Adrenal gland (tissue), 12 donors: ENCODE results near the gene MOGAT3. TPM values are rescaled to one million over a fixed set of nuclear protein-coding genes. Genes with fewer than 3 reads are reported as not detected.
A peak's percentile ranks its signal among the peaks of the same experiment; 100 is the strongest.

Source experiments
- DNase-seq, 7 donors: peaks; one replicate each; pipeline ENCODE4 v3.0.0-alpha.2; 2019 to 2020
- H3K27ac ChIP-seq, 5 donors: fragments of 200-600 bp; sonication (generic) in 4 of 5; 1 replicate in 3 of 5; 2 replicates in 2 of 5; pipeline versions ENCODE4 v1.5.1 to v1.8.0; 2016 to 2020; ENCODE audit warnings: mild to moderate bottlenecking in 1 of 5
- H3K27me3 ChIP-seq: fragments of 200-600 bp; 2 replicates; pipeline ENCODE4 v1.8.0; 2021
- H3K36me3 ChIP-seq, 2 donors: fragments of 200-600 bp; replicated peaks in 1 of 2; 1 replicate in 1 of 2; 2 replicates in 1 of 2; pipeline versions ENCODE4 v1.5.1 to v1.8.0; 2018 to 2022
- H3K4me1 ChIP-seq, 2 donors: fragments of 200-600 bp; replicated peaks in 1 of 2; 1 replicate in 1 of 2; 2 replicates in 1 of 2; pipeline versions ENCODE4 v1.5.1 to v1.8.0; 2018 to 2021
- H3K4me3 ChIP-seq, 4 donors: fragments of 200-600 bp; sonication (generic) in 3 of 4; one replicate each; pipeline ENCODE4 v1.5.1; 2016 to 2018
- H3K9me3 ChIP-seq, 3 donors: fragments of 200-600 bp; sonication (generic) in 1 of 3; replicated peaks in 1 of 3; 1 replicate in 2 of 3; 2 replicates in 1 of 3; pipeline versions ENCODE4 v1.5.1 to v1.8.0; 2016 to 2021
- CTCF ChIP-seq, 6 experiments: fragments of 450-650 bp in 4 of 6; fragments of 200-600 bp in 2 of 6; sonication (generic) in 1 of 6; IDR thresholded peaks; 1 replicate in 5 of 6; 2 replicates in 1 of 6; pipeline versions ENCODE4 v1.5.1 to v1.8.0; 2016 to 2021; ENCODE audit warnings: antibody characterized with exemption in 6 of 6, mild to moderate bottlenecking in 2 of 6, moderate library complexity in 1 of 6
- POLR2A ChIP-seq, 2 donors: fragments of 450-650 bp; IDR thresholded peaks; one replicate each; pipeline ENCODE4 v1.6.1; 2017; ENCODE audit warnings: antibody characterized with exemption in 2 of 2, mild to moderate bottlenecking in 2 of 2, moderate library complexity in 1 of 2
- WGBS, 4 donors: extraction: QIAGEN DNeasy Blood & Tissue Kit in 2 of 4; methylation state at CpG; one replicate each; pipeline versions ENCODE4 v1.1.5 to v1.1.7; 2013 to 2017; 5-methylcytosine and 5-hydroxymethylcytosine counted together
- intact Hi-C, 2 donors: fragments of 100-400 bp; cut with DNase I; formaldehyde crosslinking; loops; one replicate each; pipeline versions ENCODE4 v1.14.1 to v1.15.0; 2022 to 2023
- polyA plus RNA-seq, 3 donors: library from polyadenylated mRNA; stranded (reverse); fragments of 200-250 nt in 2 of 3; fragments of 350-450 nt in 1 of 3; fragmentation: Illumina TruSeq in 1 of 3; extraction: RNeasy Lipid Tissue Mini Kit (QIAGEN cat#74804) in 1 of 3; gene quantifications; one replicate each; pipeline ENCODE4 v1.2.3, GENCODE V29; 2013 to 2014
- total RNA-seq, 9 donors: library from RNA; depleted of rRNA in 4 of 9; stranded (reverse); fragments of >200 nt in 4 of 9; fragments of 120-200 nt in 1 of 9; fragmentation: NEBNext Ultra II Directional in 1 of 9; extraction: Animal tissue kit (Norgen Biotek cat#: 25700) in 1 of 9; gene quantifications; one replicate each; pipeline versions ENCODE4 v1.1.0 to v1.2.4, GENCODE V29; 2013 to 2023
- donor health status: healthy with polysubstance abuse.
- donor health status: Bipolar disorder and iron deficiency.
- donor health status: DM: yes; HTN: yes; CAD: no.
- donor health status: DM: no; HTN: no; CAD: no.
- donor health status: DM: no; HTN: no; CAD: no.
- donor health status: DM: yes; HTN: yes; CAD: no.

MOGAT3 gene
- total and polyA plus RNA-seq, 12 donors = not detected

- WGBS, 4 donors = 59 to 80% (median 71%) methylated on average over 5 to 9 of the region's 9 CpGs
Observed at GRCh38 chr7:101235522-101235921, 34.7 kb upstream of the MOGAT3 start.

GRCh38 chr7:101235050-101235449 lies 34.2 kb upstream of the MOGAT3 start:
- no peak overlapping the region for H3K4me3 ChIP-seq
- H3K36me3 ChIP-seq = peaks cover 0 to 19% of the 10 kb centered on the region in 2 donors
- no peak for DNase-seq
- H3K27me3 ChIP-seq = no peaks in the 10 kb centered on the region
- TF ChIP-seq CTCF (IDR thresholded peaks at IDR 0.05) (peak in 1 of 6 experiments; percentile 19), POLR2A (IDR thresholded peaks at IDR 0.05) (no peak)
- H3K27ac ChIP-seq = no peak overlapping the region
- H3K9me3 ChIP-seq = no peaks in the 10 kb centered on the region
- 49 to 70% (median 67%) methylated on average over 4 to 11 of the region's 11 CpGs for WGBS, 4 donors
- intact Hi-C loops = no loop called here
- peaks cover 16 to 30% of the 10 kb centered on the region in 2 donors for H3K4me1 ChIP-seq

More at GRCh38 chr7:101235522-101235921, 34.7 kb upstream of the MOGAT3 start:
- H3K4me1 ChIP-seq = peaks cover 16 to 30% of the 10 kb centered on the region in 2 donors
- intact Hi-C loops = no loop called here
- no peak overlapping the region for H3K27ac ChIP-seq
- H3K9me3 ChIP-seq = no peaks in the 10 kb centered on the region
- TF ChIP-seq POLR2A (IDR thresholded peaks at IDR 0.05) (no peak), CTCF (IDR thresholded peaks at IDR 0.05) (no peak)
- H3K36me3 ChIP-seq = peaks cover 0 to 24% of the 10 kb centered on the region in 2 donors
- DNase-seq = no peak
- no peaks in the 10 kb centered on the region for H3K27me3 ChIP-seq
- no peak overlapping the region for H3K4me3 ChIP-seq

DNA sequence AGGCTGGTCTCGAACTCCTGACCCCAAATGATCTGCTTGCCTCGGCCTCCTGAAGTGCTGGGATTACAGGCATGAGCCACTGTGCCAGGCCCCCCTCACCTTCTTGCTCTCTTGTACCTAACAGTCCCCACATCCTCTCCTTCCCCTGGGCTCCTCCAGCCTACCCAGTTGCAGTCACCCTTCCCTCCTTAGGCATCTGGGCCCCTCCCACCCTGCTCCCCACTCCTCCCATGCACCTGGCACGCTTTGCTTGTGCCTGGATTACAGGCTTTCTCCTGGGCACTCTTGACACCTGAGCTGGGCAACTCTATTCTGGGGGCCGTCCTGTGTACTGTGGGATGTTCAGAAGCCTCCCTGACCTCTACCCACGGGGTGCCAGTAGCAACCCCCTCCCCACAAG lies 33.8 kb upstream of the MOGAT3 start:
- no peaks in the 10 kb centered on the region for H3K27me3 ChIP-seq
- peaks cover 0 to 15% of the 10 kb centered on the region in 2 donors for H3K36me3 ChIP-seq
- H3K9me3 ChIP-seq = no peaks in the 10 kb centered on the region
- no peak for TF ChIP-seq CTCF (IDR thresholded peaks at IDR 0.05)
- no peak for TF ChIP-seq POLR2A (IDR thresholded peaks at IDR 0.05)
- H3K27ac ChIP-seq = no peak overlapping the region
- H3K4me1 ChIP-seq = peaks cover 12 to 26% of the 10 kb centered on the region in 2 donors
- intact Hi-C loops = loop anchor here in 1 of 2 donors (5.0 kb wide), 1 partner anchor 52 kb away; the partner anchor contains the start of gene NAT16
- 81 to 91% (median 88%) methylated on average over 3 to 5 of the region's 5 CpGs for WGBS, 4 donors
- DNase-seq = no peak
- no peak overlapping the region for H3K4me3 ChIP-seq

DNA sequence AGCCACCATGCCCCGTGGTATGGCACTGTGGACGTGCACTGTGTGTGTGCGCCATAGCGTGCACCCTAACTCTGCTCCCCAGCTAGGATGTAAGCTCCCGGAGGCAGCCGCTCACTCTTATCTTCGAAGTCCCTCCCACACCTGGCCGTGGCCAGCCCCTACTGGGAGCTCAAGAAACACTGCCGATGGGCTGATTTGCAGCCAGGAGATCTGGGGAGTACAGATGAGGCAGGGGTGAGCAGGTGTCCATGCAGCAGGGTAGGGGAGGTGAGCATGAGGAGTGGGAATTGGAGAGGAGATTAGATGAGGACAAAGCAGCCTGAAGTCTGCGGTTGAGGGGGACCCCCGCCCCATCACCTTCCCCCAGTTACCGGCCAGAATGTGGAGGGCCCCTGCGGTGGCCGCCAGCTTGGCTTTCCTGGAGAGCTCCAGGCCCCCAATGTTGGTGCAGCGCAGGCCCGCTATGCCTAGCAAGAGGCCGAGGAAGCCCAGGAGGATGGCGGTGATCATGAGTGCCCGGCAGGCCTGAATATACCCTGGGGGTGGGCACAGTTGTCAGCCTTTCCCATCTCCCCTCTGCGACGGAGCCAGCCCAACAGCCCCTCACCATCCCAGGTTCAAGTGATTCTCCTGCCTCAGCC lies 33.2 kb upstream of the MOGAT3 start:
- TF ChIP-seq POLR2A (IDR thresholded peaks at IDR 0.05) = no peak
- no peak for TF ChIP-seq CTCF (IDR thresholded peaks at IDR 0.05)
- 87 to 93% (median 89%) methylated on average over 7 to 21 of the region's 21 CpGs for WGBS, 4 donors
- Histone ChIP-seq H3K27me3 (no peaks in the 10 kb centered on the region), H3K4me1 (peaks cover 6 to 20% of the 10 kb centered on the region in 2 donors), H3K9me3 (no peaks in the 10 kb centered on the region), H3K4me3 (no peak overlapping the region), H3K27ac (no peak overlapping the region), H3K36me3 (peaks cover 0 to 9% of the 10 kb centered on the region in 2 donors)
- intact Hi-C loops = loop anchor here in 1 of 2 donors (5.0 kb wide), 1 partner anchor 52 kb away; the partner anchor contains the start of gene NAT16
- no peak for DNase-seq
